GM10248 (cell line): Measurements from ENCODE around the gene TNFRSF12A.

Experiments used
- CTCF ChIA-PET: fragments of 300-600 bp; sonication (Branson Sonifier 250); formaldehyde crosslinking; extraction: SDS; loops from one replicate; lab custom pipeline; 2021; ENCODE audit warnings: antibody characterized with exemption; lab: Yijun Ruan, JAX
- POLR2A ChIA-PET: fragments of 350-650 bp; sonication (Branson Sonifier 250); formaldehyde crosslinking; extraction: SDS; loops from one replicate; lab custom pipeline; 2020; ENCODE audit warnings: antibody characterized with exemption; lab: Yijun Ruan, JAX
- DNase-seq: peaks from one replicate; pipeline ENCODE4 v3.0.0; 2012; ENCODE audit errors: extremely low spot score
- TF ChIP-seq, protein P1 (sequence below): IDR thresholded peaks from 2 replicates; pipeline ENCODE4 v1.5.1; 2012; ENCODE audit warnings: mild to moderate bottlenecking, low read depth; ENCODE audit errors: extremely low read depth, missing control alignments, control extremely low read depth

The TNFRSF12A gene

DNA sequence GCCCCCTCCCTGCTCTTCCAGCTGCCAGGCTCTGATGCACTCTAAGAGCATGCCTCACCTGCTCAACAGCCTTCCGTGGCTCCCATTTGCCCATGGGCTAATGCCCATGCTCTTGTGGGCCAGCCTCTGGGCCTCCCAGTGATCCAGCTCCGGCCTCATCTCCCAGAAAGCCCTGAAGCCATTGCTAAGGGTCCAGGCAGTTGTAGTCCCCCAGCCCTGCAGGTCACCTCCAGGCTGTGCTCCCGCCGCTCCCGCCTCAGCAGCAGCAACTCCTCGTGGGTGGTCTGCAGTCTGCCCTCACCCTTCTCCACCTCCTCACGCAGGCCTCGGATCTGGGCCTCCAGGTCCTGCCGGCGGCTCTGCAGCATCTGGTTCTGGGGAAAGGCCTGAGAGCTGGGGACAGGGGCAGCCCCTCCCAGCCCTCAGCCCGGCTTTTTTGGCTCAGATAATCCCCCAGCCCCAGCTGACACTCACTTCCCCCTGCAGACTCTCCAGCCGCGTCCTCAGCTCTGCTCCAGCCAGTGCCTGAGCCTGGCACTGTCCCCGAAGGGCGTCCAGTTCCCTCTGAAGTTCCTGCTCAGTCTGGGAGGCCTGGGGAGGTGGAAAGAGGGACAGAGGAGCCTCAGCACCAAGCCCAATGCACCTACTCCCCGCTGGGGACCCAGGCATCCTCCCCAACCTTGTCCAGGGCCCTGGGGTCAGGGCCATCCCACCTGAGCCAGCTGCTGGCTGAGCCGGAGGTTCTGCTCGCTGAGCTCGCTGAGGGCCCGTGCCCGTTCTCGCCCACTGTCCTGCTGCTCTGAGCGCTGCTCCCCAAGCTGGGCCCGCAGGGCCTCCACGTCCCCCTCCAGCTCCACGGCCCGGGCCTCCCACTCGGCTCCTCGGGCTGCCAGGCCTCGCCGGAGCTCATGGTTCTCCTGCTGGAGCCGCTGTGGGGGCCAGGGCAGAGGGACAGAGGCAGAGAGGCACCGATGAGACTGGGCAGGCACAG is 10.3 kb downstream of the TNFRSF12A start:
- DNase-seq, result no peak
- CTCF ChIA-PET, result interaction anchor here (0.7 to 15.9 kb wide), 23 partner anchors 9 to 157 kb away, joined by 3 to 231 read pairs (median 8); partner anchors contain the start of genes HCFC1R1, IL32, MMP25 and THOC6
- TF ChIP-seq, protein P1, sequence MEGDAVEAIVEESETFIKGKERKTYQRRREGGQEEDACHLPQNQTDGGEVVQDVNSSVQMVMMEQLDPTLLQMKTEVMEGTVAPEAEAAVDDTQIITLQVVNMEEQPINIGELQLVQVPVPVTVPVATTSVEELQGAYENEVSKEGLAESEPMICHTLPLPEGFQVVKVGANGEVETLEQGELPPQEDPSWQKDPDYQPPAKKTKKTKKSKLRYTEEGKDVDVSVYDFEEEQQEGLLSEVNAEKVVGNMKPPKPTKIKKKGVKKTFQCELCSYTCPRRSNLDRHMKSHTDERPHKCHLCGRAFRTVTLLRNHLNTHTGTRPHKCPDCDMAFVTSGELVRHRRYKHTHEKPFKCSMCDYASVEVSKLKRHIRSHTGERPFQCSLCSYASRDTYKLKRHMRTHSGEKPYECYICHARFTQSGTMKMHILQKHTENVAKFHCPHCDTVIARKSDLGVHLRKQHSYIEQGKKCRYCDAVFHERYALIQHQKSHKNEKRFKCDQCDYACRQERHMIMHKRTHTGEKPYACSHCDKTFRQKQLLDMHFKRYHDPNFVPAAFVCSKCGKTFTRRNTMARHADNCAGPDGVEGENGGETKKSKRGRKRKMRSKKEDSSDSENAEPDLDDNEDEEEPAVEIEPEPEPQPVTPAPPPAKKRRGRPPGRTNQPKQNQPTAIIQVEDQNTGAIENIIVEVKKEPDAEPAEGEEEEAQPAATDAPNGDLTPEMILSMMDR, result no peak
- POLR2A ChIA-PET, result no interaction called here

DNA sequence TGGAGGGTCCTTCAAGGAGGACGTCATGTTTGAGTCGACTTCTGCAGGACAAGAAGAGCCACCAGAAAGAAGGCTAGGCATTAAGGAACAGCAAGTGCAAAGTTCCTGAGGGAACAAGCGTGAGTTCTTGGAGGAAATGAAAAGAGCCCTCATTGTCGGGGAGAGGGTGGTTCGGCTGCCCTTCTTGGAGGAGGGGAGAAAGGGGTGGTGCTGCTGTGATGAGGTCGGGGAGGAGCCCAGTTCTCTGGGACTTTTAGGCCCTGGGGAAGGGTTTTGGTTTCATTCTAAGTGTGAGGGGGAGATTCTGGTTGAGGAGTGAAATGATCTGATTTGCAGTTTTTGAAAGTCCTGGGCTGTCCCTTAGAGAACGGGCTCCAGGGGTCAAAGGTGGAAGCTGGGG is 12.5 kb downstream of the TNFRSF12A start:
- no peak for DNase-seq
- ChIA-PET CTCF (interaction anchor here (1.3 to 15.9 kb wide), 14 partner anchors 9 to 135 kb away, joined by 3 to 231 read pairs (median 14); partner anchors contain the start of genes HCFC1R1, IL32, MMP25 and THOC6), POLR2A (no interaction called here)
- TF ChIP-seq, protein P1, result no peak

DNA sequence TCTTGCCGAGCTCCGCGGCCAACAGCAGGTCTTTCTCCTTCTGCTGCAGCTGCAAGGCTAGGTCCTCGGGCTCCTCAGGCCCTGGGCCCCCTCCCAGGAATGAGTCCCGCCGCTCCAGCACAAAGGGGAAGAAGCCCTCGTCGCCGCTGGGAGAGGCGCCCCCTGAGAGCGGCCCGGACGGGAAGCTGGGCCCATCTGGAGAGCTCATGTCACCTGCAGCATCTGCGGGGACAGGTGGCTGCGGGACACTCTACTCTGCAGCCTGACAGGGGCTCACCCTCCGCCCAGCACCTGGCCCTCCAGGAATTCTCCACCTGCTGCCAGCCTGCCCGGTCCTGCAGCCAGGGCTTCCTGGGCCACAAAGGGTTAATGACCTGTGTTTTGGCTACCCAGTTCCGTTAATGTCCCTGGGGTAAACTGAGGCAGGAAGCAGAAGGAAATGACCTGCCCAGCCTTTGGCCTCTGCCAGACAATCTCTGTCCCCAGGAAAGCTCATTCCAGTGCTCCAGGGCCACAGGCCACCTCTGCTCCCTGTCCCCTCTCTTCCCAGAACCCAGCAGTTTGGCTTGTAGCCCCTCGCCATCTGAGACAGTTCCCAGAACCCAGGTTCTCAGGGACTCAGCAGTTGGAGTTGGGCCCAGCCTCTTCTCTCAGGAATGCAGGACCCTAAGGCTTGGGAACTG is 15.3 kb downstream of the TNFRSF12A start:
- TF ChIP-seq, protein P1, result no peak
- DNase-seq, result no peak
- ChIA-PET CTCF (interaction anchor here (2.1 to 12.0 kb wide), 5 partner anchors 7 to 96 kb away, joined by 8 to 177 read pairs (median 95); partner anchors contain the start of genes HCFC1R1, MMP25, THOC6 and TNFRSF12A), POLR2A (no interaction called here)

DNA sequence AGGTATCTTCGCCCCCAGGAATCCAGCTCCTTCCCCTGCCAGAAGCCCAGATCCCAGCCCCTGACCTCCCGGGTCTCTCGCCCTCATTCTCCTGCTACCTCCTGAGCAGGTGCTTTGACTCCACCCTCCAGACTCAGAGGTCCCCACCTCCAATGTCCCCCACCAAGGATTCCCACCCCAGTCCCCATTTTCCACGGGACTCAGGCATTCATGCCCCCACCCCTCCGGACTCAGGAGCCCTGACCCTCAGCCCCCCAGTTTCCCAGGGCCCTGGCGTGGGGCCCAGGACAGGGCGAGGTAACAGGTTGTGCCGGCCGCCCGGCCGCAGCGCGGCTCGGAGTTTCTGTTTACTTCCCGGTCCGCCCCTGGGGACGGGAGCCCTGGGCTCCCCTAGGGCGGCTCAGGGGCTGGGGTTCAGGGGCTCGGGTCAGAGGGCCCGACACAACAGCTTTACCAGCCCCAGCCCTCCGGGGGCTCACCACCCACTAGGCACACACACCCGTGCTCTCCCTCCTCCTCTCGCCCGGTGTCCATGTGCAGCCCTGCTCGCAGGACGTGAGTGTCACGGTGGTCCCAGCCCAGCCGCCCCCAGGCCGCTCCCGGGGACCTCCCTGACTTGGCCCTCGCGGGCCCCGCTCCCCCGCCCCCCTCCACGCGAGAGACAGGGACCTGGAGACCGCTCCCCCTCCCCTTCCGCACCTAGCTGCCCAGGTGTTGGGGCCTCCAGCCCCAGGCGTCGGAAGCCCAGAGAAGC is 16.0 kb downstream of the TNFRSF12A start:
- TF ChIP-seq, protein P1, result no peak
- CTCF ChIA-PET, result interaction anchor here (2.1 to 12.0 kb wide), 5 partner anchors 6 to 95 kb away, joined by 8 to 177 read pairs (median 95); partner anchors contain the start of genes HCFC1R1, MMP25, THOC6 and TNFRSF12A
- POLR2A ChIA-PET, result no interaction called here
- DNase-seq, result no peak

DNA sequence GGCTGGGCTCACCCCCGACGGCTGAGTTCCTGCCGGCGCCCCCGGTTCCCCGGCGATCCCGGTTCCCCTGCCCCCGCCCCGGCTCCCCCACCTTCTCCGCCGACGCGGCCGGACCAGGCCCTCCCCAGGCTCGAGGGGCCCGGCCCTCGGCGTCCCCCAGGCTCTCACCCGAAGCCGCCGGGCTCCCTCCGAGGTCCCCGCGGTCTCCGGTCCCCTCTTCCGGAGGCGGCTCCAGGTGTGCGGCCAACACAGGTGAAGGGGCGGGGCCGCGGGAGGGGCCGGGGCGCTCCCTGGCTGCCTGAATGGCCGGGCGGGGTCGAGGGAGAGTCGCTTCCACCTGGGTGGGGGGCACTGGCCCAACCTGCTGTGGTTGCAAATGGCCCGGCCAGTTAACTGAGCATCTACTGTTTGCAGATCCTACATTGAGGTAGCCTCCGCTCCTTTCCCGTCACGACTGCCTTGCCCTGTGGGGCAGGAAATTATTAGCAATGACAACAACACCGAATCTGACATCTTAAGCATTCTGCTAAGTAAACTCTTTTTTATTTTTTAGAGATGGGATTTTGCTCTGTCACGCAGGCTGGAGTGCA is 16.7 kb downstream of the TNFRSF12A start, which contains the start of gene BICDL2:
Gene BICDL2, minus strand, starts transcription at position 219 of the 590 bp plus-strand sequence. CDS start 1,448 bp downstream, outside the sequence.
- DNase-seq, result no peak
- CTCF ChIA-PET, result interaction anchor here (9.5 to 12.0 kb wide), 3 partner anchors 5 to 94 kb away, joined by 75 to 177 read pairs (median 140); partner anchors contain the start of genes MMP25 and ZNF213
- TF ChIP-seq, protein P1, result no peak
- POLR2A ChIA-PET, result no interaction called here
